ENCODE measurements around the gene SLC43A1.

SLC43A1 gene

DNA sequence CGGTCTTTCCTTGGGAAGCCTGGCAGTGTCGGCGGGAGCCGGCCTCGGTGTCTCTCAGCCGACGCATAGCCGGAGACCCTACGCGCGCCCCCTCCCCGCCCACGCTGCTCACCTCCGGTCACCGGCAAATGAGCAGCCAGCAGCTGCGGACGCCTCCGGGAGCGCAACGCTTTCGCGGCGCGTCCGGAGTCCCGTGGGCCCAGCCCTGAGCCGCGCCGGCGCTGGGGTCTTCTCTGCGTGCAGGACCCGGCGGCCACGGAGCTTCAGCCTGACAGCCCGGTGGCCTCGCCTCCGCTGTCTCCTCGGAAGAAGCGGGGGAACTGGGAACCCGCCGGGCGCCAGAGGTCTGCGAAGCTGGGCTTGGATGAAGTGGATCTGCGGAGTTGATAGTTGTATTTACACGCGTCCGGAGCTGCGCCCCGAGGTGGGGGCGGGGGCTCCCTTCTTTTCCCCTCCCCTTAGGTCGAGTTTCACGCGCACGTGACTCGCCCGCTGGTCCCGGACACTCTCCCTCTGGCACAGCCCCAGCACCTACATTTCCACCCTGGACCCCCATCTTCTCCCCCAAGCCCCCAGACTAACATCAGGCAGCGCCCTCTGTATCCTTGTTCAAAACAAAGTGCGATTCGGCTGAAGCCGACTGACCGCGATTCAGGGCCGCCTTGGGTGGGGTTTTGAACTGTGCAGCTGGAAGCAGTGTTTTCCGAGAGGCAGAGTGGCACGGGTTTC, at the start of gene SLC43A1:
SLC43A1 (minus strand) TSS at position 371 of the 729 bp plus-strand sequence. CDS start 1,591 bp downstream, outside the sequence.
- Histone ChIP-seq H3K4me1 (ENCODE audit: control insufficient read depth, insufficient read depth, low read length) (peaks cover 5% of the 10 kb centered on the region), H3K9ac (ENCODE audit: low read length) (peak within 1 kb of the TSS; percentile 89), H3K4me3 (ENCODE audit: low read length) (peak within 1 kb of the TSS; percentile 94), H3K9me3 (ENCODE audit: control insufficient read depth, low read length) (no peaks in the 10 kb centered on the region), H3K36me3 (ENCODE audit: control insufficient read depth, insufficient read depth, low read length, severe bottlenecking) (no peaks in the 10 kb centered on the region), H3K27me3 (replicated peaks; ENCODE audit: control insufficient read depth, insufficient read depth, low read length) (no peaks in the 10 kb centered on the region)
- peak; percentile 76 for DNase-seq (ENCODE audit: low read depth)

DNA sequence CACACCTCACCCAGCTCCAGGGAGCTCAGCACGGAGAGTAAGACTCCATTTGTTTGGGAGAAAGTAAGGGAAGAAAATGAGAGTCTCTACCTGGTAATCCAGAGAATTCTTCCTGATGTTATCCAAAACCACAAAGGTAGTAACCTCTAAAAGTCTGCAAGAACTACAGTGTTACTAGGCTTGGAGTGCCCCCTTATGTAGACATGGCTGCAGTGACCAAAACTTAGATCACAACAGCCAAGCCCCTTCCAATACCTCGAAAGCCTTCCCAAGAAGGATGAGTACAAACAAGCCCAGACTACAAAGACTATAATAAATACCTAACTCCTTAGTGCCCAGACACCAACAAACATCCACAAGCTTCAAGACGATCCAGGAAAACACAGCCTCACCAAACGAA, 47.1 kb upstream of the SLC43A1 start:
- H3K4me1 ChIP-seq (ENCODE audit: control insufficient read depth, insufficient read depth, low read length) = peaks cover 11% of the 10 kb centered on the region
- H3K9ac ChIP-seq (ENCODE audit: low read length) = no peak overlapping the region
- peaks cover 26% of the 10 kb centered on the region for H3K36me3 ChIP-seq (ENCODE audit: control insufficient read depth, insufficient read depth, low read length, severe bottlenecking)
- H3K27me3 ChIP-seq (replicated peaks; ENCODE audit: control insufficient read depth, insufficient read depth, low read length) = no peaks in the 10 kb centered on the region
- no peaks in the 10 kb centered on the region for H3K9me3 ChIP-seq (ENCODE audit: control insufficient read depth, low read length)
- DNase-seq (ENCODE audit: low read depth) = no peak
- H3K4me3 ChIP-seq (ENCODE audit: low read length) = no peak overlapping the region

DNA sequence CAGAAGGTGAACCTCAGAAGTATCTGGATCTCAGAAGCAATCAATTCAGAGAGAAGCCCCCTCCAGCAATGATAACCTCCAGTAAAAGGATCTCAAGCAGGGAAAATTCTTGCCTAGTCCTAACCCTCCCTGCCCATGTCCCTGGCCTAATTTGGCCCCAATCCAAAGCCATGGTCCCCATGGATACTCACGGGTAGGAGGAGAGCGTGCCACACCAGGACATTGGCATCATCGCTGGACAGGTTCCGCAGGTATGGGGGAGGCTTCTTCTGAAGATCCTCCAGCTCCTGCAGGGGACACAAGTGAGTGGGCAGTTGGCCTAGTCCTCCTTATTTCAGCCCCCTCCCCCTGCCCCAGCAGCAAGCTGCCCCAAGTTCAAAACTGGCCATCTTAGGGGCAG, 44.6 kb upstream of the SLC43A1 start:
- Histone ChIP-seq H3K9me3 (ENCODE audit: control insufficient read depth, low read length) (no peaks in the 10 kb centered on the region), H3K4me1 (ENCODE audit: control insufficient read depth, insufficient read depth, low read length) (no peaks in the 10 kb centered on the region), H3K4me3 (ENCODE audit: low read length) (no peak overlapping the region), H3K9ac (ENCODE audit: low read length) (no peak overlapping the region), H3K27me3 (replicated peaks; ENCODE audit: control insufficient read depth, insufficient read depth, low read length) (no peaks in the 10 kb centered on the region), H3K36me3 (ENCODE audit: control insufficient read depth, insufficient read depth, low read length, severe bottlenecking) (peaks cover 50% of the 10 kb centered on the region)
- DNase-seq (ENCODE audit: low read depth) = no peak

DNA sequence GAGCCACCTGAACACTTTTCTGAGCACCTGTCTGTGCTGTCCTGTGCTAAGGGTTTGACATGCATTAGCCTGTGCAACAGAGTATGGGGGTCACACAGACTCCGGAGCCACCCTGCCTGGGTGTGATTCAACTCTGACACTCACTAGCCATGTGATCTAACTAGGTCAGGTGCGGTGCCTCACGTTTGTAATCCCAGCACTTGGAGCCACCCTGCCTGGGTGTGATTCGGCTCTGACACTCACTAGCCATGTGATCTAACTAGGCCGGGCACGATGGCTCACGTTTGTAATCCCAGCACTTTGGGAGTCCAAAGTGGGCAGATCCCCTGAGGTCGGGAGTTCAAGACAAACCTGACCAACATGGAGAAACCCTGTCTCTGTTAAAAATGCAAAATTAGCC, 40.5 kb upstream of the SLC43A1 start:
- no peaks in the 10 kb centered on the region for H3K9me3 ChIP-seq (ENCODE audit: control insufficient read depth, low read length)
- no peaks in the 10 kb centered on the region for H3K4me1 ChIP-seq (ENCODE audit: control insufficient read depth, insufficient read depth, low read length)
- no peaks in the 10 kb centered on the region for H3K27me3 ChIP-seq (replicated peaks; ENCODE audit: control insufficient read depth, insufficient read depth, low read length)
- no peak overlapping the region for H3K4me3 ChIP-seq (ENCODE audit: low read length)
- peaks cover 88% of the 10 kb centered on the region for H3K36me3 ChIP-seq (ENCODE audit: control insufficient read depth, insufficient read depth, low read length, severe bottlenecking)
- DNase-seq (ENCODE audit: low read depth) = no peak
- no peak overlapping the region for H3K9ac ChIP-seq (ENCODE audit: low read length)

DNA sequence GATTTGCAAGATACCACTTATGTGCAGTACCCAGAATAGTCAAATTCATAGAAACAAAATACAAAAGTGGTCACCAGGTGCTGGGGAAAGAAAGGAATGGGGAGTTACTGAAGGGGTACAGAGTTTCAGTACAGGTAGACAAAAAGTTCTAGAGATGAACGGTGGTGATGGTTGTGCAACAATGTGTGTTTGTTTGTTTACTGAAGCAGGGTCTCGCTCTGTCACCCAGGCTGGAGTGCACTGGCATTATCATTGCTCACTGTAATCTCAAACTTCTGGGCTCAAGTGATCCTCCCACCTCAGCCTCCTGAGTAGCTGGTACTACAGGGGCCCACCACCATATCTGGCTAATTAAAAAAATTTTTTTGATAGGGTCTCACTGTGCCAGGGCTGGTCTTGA, 39.9 kb upstream of the SLC43A1 start:
- H3K9me3 ChIP-seq (ENCODE audit: control insufficient read depth, low read length) = no peaks in the 10 kb centered on the region
- no peak overlapping the region for H3K9ac ChIP-seq (ENCODE audit: low read length)
- DNase-seq (ENCODE audit: low read depth) = no peak
- H3K4me1 ChIP-seq (ENCODE audit: control insufficient read depth, insufficient read depth, low read length) = no peaks in the 10 kb centered on the region
- H3K4me3 ChIP-seq (ENCODE audit: low read length) = no peak overlapping the region
- H3K27me3 ChIP-seq (replicated peaks; ENCODE audit: control insufficient read depth, insufficient read depth, low read length) = no peaks in the 10 kb centered on the region
- H3K36me3 ChIP-seq (ENCODE audit: control insufficient read depth, insufficient read depth, low read length, severe bottlenecking) = peaks cover 94% of the 10 kb centered on the region

DNA sequence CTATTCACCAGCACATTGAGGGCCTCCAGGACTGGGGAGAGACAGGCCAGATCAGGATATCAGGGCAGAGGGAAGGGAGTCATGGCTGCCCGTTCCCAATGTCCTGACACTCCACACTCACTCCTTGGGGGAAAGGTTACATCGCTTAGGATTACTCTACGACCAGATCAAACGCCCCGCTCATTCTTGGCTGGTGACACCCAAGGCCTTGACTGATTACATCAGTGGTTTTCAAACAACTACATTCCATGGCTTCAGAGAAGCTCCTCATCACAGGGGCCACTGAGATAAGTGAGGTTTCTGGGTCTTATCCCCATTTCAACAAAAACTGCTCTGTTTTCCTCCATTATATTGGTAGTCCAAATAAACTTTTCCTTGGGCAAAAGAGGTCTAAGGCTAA, 37.0 kb upstream of the SLC43A1 start:
- peaks cover 3% of the 10 kb centered on the region for H3K4me1 ChIP-seq (ENCODE audit: control insufficient read depth, insufficient read depth, low read length)
- H3K36me3 ChIP-seq (ENCODE audit: control insufficient read depth, insufficient read depth, low read length, severe bottlenecking) = peaks cover 83% of the 10 kb centered on the region
- H3K9ac ChIP-seq (ENCODE audit: low read length) = no peak overlapping the region
- H3K9me3 ChIP-seq (ENCODE audit: control insufficient read depth, low read length) = no peaks in the 10 kb centered on the region
- H3K4me3 ChIP-seq (ENCODE audit: low read length) = no peak overlapping the region
- no peak for DNase-seq (ENCODE audit: low read depth)
- H3K27me3 ChIP-seq (replicated peaks; ENCODE audit: control insufficient read depth, insufficient read depth, low read length) = no peaks in the 10 kb centered on the region

DNA sequence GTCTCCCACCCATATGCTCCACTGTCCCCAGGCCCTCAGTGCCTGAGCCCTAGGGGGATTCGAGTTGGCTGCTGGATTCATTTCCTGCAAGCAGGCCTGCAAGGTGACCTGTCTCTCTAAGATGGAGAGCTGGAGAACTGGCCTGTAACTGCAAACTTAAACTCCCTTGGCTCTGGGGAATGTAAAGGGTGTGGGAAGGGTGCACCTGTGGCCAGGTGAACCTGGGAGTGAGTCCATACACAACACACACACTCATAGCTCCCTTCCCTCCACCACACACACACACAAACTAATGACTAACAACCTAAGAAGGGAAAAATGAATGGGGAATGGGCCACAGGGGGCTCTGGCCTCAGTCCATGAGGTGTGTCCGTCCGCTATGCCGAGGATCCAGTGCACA, 36.4 kb upstream of the SLC43A1 start:
- no peaks in the 10 kb centered on the region for H3K27me3 ChIP-seq (replicated peaks; ENCODE audit: control insufficient read depth, insufficient read depth, low read length)
- DNase-seq (ENCODE audit: low read depth) = no peak
- no peaks in the 10 kb centered on the region for H3K9me3 ChIP-seq (ENCODE audit: control insufficient read depth, low read length)
- no peak overlapping the region for H3K9ac ChIP-seq (ENCODE audit: low read length)
- peaks cover 78% of the 10 kb centered on the region for H3K36me3 ChIP-seq (ENCODE audit: control insufficient read depth, insufficient read depth, low read length, severe bottlenecking)
- no peak overlapping the region for H3K4me3 ChIP-seq (ENCODE audit: low read length)
- peaks cover 7% of the 10 kb centered on the region for H3K4me1 ChIP-seq (ENCODE audit: control insufficient read depth, insufficient read depth, low read length)

DNA sequence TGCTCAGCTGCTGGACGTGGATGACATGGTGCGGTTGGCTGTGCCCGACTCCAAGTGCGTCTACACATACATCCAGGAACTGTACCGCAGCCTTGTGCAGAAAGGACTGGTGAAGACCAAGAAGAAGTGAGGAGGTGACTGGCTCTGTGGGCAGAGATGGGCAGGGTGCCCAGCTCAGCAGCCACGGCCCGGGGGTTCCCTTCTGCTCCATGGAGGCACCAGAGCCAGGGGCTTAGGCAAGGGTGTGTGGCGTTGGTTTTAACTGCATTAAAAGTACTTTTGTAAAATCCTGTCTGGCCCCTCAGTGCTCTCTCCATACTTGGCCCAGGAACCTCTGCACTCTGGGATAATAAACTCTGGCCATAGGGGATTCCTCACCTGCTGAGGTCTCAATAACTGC, 34.5 kb upstream of the SLC43A1 start:
- peaks cover 7% of the 10 kb centered on the region for H3K4me1 ChIP-seq (ENCODE audit: control insufficient read depth, insufficient read depth, low read length)
- no peaks in the 10 kb centered on the region for H3K27me3 ChIP-seq (replicated peaks; ENCODE audit: control insufficient read depth, insufficient read depth, low read length)
- no peaks in the 10 kb centered on the region for H3K9me3 ChIP-seq (ENCODE audit: control insufficient read depth, low read length)
- no peak overlapping the region for H3K4me3 ChIP-seq (ENCODE audit: low read length)
- H3K9ac ChIP-seq (ENCODE audit: low read length) = no peak overlapping the region
- peaks cover 59% of the 10 kb centered on the region for H3K36me3 ChIP-seq (ENCODE audit: control insufficient read depth, insufficient read depth, low read length, severe bottlenecking)
- no peak for DNase-seq (ENCODE audit: low read depth)

DNA sequence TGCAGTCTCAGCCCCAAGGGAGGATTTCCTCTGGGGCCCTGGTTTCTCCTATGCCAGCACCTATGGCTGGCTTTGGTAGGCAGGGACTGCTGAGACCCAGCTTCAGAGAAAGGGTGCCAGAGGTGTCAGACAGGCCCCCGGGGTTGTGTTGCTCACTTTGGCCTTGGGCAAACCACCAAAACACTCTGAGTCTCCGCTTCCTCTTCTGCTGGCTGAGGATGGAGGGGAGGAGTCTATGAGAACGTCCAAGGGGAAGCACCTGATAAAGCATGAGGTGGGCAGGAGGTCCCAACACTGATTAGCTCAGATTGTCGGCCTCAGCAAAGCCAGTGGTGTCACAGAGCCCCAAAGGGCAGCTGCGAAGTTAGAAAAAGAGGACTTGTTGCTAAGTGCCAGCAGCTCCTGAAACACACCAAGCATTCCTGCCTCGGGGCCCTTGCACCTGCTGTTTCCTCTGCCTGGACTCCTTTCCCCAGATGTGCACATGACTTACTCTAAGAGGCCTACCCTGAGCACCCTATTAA, 32.4 kb upstream of the SLC43A1 start:
- H3K36me3 ChIP-seq (ENCODE audit: control insufficient read depth, insufficient read depth, low read length, severe bottlenecking) = peaks cover 39% of the 10 kb centered on the region
- peaks cover 7% of the 10 kb centered on the region for H3K4me1 ChIP-seq (ENCODE audit: control insufficient read depth, insufficient read depth, low read length)
- no peaks in the 10 kb centered on the region for H3K9me3 ChIP-seq (ENCODE audit: control insufficient read depth, low read length)
- no peak for DNase-seq (ENCODE audit: low read depth)
- no peak overlapping the region for H3K4me3 ChIP-seq (ENCODE audit: low read length)
- H3K9ac ChIP-seq (ENCODE audit: low read length) = no peak overlapping the region
- no peaks in the 10 kb centered on the region for H3K27me3 ChIP-seq (replicated peaks; ENCODE audit: control insufficient read depth, insufficient read depth, low read length)

DNA sequence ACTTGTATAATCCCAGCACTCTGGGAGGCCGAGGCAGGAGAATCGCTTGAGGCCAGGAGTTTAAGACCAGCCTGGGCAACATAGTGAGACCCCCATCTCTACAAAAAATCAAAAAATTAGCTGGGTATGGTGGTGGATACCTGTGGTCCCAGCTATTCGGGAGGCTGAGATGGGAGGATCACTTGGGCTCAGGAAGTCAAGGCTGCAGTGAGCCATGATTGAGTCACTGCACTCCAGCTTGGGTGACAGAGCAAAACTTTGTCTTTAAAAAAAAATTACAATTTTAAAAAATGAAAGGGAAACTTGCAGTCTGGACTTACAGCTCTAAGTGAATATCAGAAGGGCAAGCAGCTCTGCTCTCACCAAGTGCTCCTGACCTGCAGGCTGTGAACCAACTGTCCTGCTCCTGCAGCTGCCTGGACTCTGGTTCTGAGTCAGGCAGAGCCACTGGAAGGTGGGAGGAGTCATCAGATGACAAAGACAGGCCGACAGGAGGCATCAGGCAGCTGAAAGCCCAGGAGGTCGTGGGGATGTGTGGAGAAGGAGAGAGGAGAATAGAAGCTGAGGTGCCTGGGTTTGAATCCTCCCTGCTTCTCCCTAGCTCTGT, 31.5 kb upstream of the SLC43A1 start:
- peaks cover 30% of the 10 kb centered on the region for H3K36me3 ChIP-seq (ENCODE audit: control insufficient read depth, insufficient read depth, low read length, severe bottlenecking)
- H3K27me3 ChIP-seq (replicated peaks; ENCODE audit: control insufficient read depth, insufficient read depth, low read length) = no peaks in the 10 kb centered on the region
- H3K9me3 ChIP-seq (ENCODE audit: control insufficient read depth, low read length) = no peaks in the 10 kb centered on the region
- H3K4me3 ChIP-seq (ENCODE audit: low read length) = no peak overlapping the region
- no peak overlapping the region for H3K9ac ChIP-seq (ENCODE audit: low read length)
- peaks cover 7% of the 10 kb centered on the region for H3K4me1 ChIP-seq (ENCODE audit: control insufficient read depth, insufficient read depth, low read length)
- DNase-seq (ENCODE audit: low read depth) = peak; percentile 30

DNA sequence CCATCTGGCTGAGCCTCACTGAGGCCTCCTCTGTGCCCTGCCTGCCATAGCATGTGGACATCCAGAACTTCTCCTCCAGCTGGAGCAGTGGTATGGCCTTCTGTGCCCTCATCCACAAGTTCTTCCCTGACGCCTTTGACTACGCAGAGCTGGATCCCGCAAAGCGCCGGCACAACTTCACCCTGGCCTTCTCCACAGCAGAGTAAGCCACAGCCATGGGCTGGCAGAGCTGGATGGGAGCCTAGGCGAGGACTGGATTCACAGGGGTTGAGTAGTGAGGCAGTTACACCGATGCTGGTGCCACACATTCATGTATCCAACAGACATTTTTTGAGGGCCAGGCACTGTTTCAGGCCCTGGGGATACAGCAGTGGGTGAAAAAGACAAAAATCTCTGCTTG, 30.9 kb upstream of the SLC43A1 start:
- Histone ChIP-seq H3K4me3 (ENCODE audit: low read length) (no peak overlapping the region), H3K9ac (ENCODE audit: low read length) (no peak overlapping the region), H3K9me3 (ENCODE audit: control insufficient read depth, low read length) (no peaks in the 10 kb centered on the region), H3K36me3 (ENCODE audit: control insufficient read depth, insufficient read depth, low read length, severe bottlenecking) (peaks cover 25% of the 10 kb centered on the region), H3K27me3 (replicated peaks; ENCODE audit: control insufficient read depth, insufficient read depth, low read length) (no peaks in the 10 kb centered on the region), H3K4me1 (ENCODE audit: control insufficient read depth, insufficient read depth, low read length) (peaks cover 7% of the 10 kb centered on the region)
- no peak for DNase-seq (ENCODE audit: low read depth)
